Smooth muscle cell (in vitro differentiated cells): Measurements from ENCODE around the gene SUPT16H. TPM values are rescaled to one million over a fixed set of nuclear protein-coding genes. Genes with fewer than 3 reads are reported as not detected.

Experiments
- DNase-seq: peaks from one replicate; lab custom pipeline; 2025; ENCODE audit not compliant: unreplicated experiment; lab: John Stamatoyannopoulos, UW
- H2AFZ ChIP-seq: fragments of 200-600 bp; sonication (generic); 2 replicates; pipeline ENCODE4 v1.6.0; 2016; ENCODE audit warnings: antibody characterized with exemption, low read depth, mild to moderate bottlenecking
- H3F3A ChIP-seq: fragments of 200-600 bp; sonication (generic); 2 replicates; pipeline ENCODE4 v1.6.0; 2017; ENCODE audit warnings: antibody characterized with exemption, low read depth
- H3K27ac ChIP-seq: fragments of 200-600 bp; sonication (generic); 2 replicates; pipeline ENCODE4 v1.5.1; 2016; ENCODE audit warnings: low read depth, mild to moderate bottlenecking
- H3K27me3 ChIP-seq: fragments of 200-600 bp; sonication (generic); 2 replicates; pipeline ENCODE4 v1.6.1; 2016; ENCODE audit warnings: low read depth, mild to moderate bottlenecking
- H3K36me3 ChIP-seq: fragments of 200-600 bp; sonication (generic); 2 replicates; pipeline ENCODE4 v1.5.1; 2016; ENCODE audit warnings: low read depth
- H3K4me1 ChIP-seq: fragments of 200-600 bp; sonication (generic); 2 replicates; pipeline ENCODE4 v1.5.1; 2016; ENCODE audit warnings: low read depth
- H3K4me2 ChIP-seq: fragments of 200-600 bp; sonication (generic); 2 replicates; pipeline ENCODE4 v1.6.0; 2016; ENCODE audit warnings: mild to moderate bottlenecking
- H3K4me3 ChIP-seq: fragments of 200-600 bp; sonication (generic); 2 replicates; pipeline ENCODE4 v1.5.1; 2016; ENCODE audit warnings: mild to moderate bottlenecking
- H3K79me2 ChIP-seq: fragments of 200-600 bp; sonication (generic); 2 replicates; pipeline ENCODE4 v1.6.0; 2016; ENCODE audit warnings: low read depth, mild to moderate bottlenecking
- H3K9ac ChIP-seq: fragments of 200-600 bp; sonication (generic); 2 replicates; pipeline ENCODE4 v1.6.0; 2016; ENCODE audit warnings: low read depth
- H3K9me3 ChIP-seq: fragments of 200-600 bp; sonication (generic); replicated peaks from 2 replicates; pipeline ENCODE4 v1.5.1; 2016; ENCODE audit warnings: low read depth
- H4K20me1 ChIP-seq: fragments of 200-600 bp; sonication (generic); 2 replicates; pipeline ENCODE4 v1.6.0; 2016; ENCODE audit warnings: low read depth
- WGBS: methylation state at CpG from one replicate; pipeline ENCODE4 v1.1.7; 2016; ENCODE audit warnings: low lambda C conversion rate; 5-methylcytosine and 5-hydroxymethylcytosine counted together
- polyA plus RNA-seq: library from polyadenylated mRNA; unstranded; fragments of >200 nt; fragmentation: Nextera tagmentation; extraction: Ambion mirVana; gene quantifications from 2 replicates; pipeline ENCODE4 v1.2.1, GENCODE V29; 2016
- total RNA-seq: library from RNA; depleted of rRNA; stranded (reverse); fragments of >200 nt; gene quantifications from 2 replicates; pipeline ENCODE4 v1.2.3, GENCODE V29; 2014
- TF ChIP-seq, protein P1 (sequence below): fragments of 200-600 bp; sonication (generic); IDR thresholded peaks from 2 replicates; pipeline ENCODE4 v1.5.1; 2017; ENCODE audit warnings: borderline replicate concordance, mild to moderate bottlenecking, antibody characterized with exemption; ENCODE audit not compliant: insufficient read depth, poor library complexity, severe bottlenecking

Gene SUPT16H
- total and polyA plus RNA-seq, 2 experiments from 2014 or later = 52.3 to 68.0 TPM

GRCh38 chr14:21406213-21406612 is 22.4 kb upstream of the SUPT16H start:
- DNase-seq = no peak
- Histone ChIP-seq H3K4me1 (no peaks in the 10 kb centered on the region), H3K9ac (no peak overlapping the region), H3K79me2 (no peaks in the 10 kb centered on the region), H4K20me1 (peaks cover 3% of the 10 kb centered on the region), H3K27me3 (no peaks in the 10 kb centered on the region), H3K9me3 (no peaks in the 10 kb centered on the region), H2AFZ (no peak overlapping the region), H3K4me2 (no peak overlapping the region), H3K4me3 (no peak overlapping the region), H3F3A (no peaks in the 10 kb centered on the region), H3K36me3 (peaks cover 79% of the 10 kb centered on the region), H3K27ac (no peak overlapping the region)
- TF ChIP-seq, protein P1, sequence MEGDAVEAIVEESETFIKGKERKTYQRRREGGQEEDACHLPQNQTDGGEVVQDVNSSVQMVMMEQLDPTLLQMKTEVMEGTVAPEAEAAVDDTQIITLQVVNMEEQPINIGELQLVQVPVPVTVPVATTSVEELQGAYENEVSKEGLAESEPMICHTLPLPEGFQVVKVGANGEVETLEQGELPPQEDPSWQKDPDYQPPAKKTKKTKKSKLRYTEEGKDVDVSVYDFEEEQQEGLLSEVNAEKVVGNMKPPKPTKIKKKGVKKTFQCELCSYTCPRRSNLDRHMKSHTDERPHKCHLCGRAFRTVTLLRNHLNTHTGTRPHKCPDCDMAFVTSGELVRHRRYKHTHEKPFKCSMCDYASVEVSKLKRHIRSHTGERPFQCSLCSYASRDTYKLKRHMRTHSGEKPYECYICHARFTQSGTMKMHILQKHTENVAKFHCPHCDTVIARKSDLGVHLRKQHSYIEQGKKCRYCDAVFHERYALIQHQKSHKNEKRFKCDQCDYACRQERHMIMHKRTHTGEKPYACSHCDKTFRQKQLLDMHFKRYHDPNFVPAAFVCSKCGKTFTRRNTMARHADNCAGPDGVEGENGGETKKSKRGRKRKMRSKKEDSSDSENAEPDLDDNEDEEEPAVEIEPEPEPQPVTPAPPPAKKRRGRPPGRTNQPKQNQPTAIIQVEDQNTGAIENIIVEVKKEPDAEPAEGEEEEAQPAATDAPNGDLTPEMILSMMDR = no peak

DNA sequence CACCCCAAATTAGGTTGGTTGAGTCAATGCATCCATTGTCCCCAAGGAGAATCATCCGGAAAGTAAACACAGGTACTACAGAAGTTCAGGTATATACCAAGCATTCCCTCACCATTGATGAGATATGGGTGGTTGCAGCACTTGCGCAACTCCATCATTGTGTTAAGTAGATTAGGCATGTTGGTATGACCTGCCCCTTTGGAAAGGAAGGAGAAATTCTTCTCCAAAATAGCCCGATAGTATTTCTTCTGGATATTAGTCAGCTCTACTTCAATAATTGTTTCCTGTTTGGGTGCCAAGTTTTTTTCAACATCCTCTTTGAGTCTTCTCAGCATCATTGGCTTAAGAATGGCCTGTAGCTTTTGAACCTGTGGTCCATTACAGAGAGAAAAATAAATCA is 21.3 kb upstream of the SUPT16H start:
- Histone ChIP-seq H3K36me3 (peaks cover 83% of the 10 kb centered on the region), H3F3A (no peaks in the 10 kb centered on the region), H3K4me1 (no peaks in the 10 kb centered on the region), H3K79me2 (no peaks in the 10 kb centered on the region), H4K20me1 (peaks cover 3% of the 10 kb centered on the region), H2AFZ (no peak overlapping the region), H3K27ac (no peak overlapping the region), H3K9ac (no peak overlapping the region), H3K4me3 (no peak overlapping the region), H3K4me2 (no peak overlapping the region), H3K9me3 (no peaks in the 10 kb centered on the region), H3K27me3 (no peaks in the 10 kb centered on the region)
- DNase-seq = no peak
- WGBS = 99% methylated on average over 3 of the region's 3 CpGs
- TF ChIP-seq, protein P1 = no peak

- H3K4me2 ChIP-seq = no peak overlapping the region
- TF ChIP-seq, protein P1 = no peak
- no peaks in the 10 kb centered on the region for H4K20me1 ChIP-seq
- H3F3A ChIP-seq = no peaks in the 10 kb centered on the region
- no peak overlapping the region for H3K4me3 ChIP-seq
- no peaks in the 10 kb centered on the region for H3K27me3 ChIP-seq
- H3K36me3 ChIP-seq = peaks cover 58% of the 10 kb centered on the region
- H2AFZ ChIP-seq = no peak overlapping the region
- no peaks in the 10 kb centered on the region for H3K4me1 ChIP-seq
- no peaks in the 10 kb centered on the region for H3K79me2 ChIP-seq
- no peak overlapping the region for H3K9ac ChIP-seq
- DNase-seq = no peak
- H3K9me3 ChIP-seq = no peaks in the 10 kb centered on the region
- 97% methylated on average over 5 of the region's 5 CpGs for WGBS
- H3K27ac ChIP-seq = no peak overlapping the region
These were observed 15.6 kb upstream of the SUPT16H start for GRCh38 chr14:21399311-21399870.

DNA sequence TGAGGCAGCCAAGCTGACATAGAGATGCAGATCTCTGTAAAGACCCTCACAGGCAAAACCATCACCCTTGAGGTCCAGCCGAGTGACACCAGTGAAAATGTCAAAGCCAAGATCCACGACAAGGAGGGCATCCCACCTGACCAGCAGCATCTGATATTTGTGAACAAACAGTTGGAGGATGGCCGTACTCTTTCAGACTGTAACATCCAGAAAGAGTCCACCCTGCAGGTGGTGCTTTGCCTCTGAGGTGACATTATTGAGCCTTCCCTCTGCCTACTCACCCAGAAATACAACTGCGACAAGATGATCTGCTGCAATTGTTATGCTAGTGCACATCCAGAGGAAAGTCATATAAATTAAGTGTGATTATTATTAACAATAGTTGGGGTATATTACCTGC is 15.1 kb upstream of the SUPT16H start:
- no peaks in the 10 kb centered on the region for H3K27me3 ChIP-seq

More for the DNA sequence above, 15.1 kb upstream of the SUPT16H start:
- Histone ChIP-seq H3K4me1 (no peaks in the 10 kb centered on the region), H3K9me3 (no peaks in the 10 kb centered on the region), H3K4me3 (no peak overlapping the region), H3K27ac (no peak overlapping the region), H4K20me1 (no peaks in the 10 kb centered on the region), H3F3A (no peaks in the 10 kb centered on the region), H3K79me2 (no peaks in the 10 kb centered on the region), H3K4me2 (no peak overlapping the region), H3K36me3 (peaks cover 57% of the 10 kb centered on the region), H2AFZ (no peak overlapping the region), H3K9ac (no peak overlapping the region)
- DNase-seq = no peak
- 100% methylated on average over 4 of the region's 4 CpGs for WGBS
- TF ChIP-seq, protein P1 = no peak
